Skeletal muscle satellite cell (primary cell): Measurements from ENCODE around the gene AKR1E2.

Experiments used
- H3K27me3 ChIP-seq: 2 replicates; pipeline ENCODE4 v1.7.0; 2013; ENCODE audit warnings: low read length; ENCODE audit not compliant: control insufficient read depth, insufficient read depth
- H3K36me3 ChIP-seq: 2 replicates; pipeline ENCODE4 v1.7.0; 2013; ENCODE audit warnings: mild to moderate bottlenecking, control low read depth, low read length; ENCODE audit not compliant: insufficient read depth
- H3K4me1 ChIP-seq: 2 replicates; pipeline ENCODE4 v1.7.0; 2013; ENCODE audit warnings: low read length; ENCODE audit not compliant: control insufficient read depth, insufficient read depth
- H3K4me2 ChIP-seq: 2 replicates; pipeline ENCODE4 v1.7.0; 2013; ENCODE audit warnings: mild to moderate bottlenecking, low read length
- H3K4me3 ChIP-seq: 2 replicates; pipeline ENCODE4 v1.7.0; 2013; ENCODE audit warnings: low read length
- H3K9ac ChIP-seq: 2 replicates; pipeline ENCODE4 v1.7.0; 2013; ENCODE audit warnings: mild to moderate bottlenecking, low read depth, low read length, moderate library complexity
- H3K9me3 ChIP-seq: replicated peaks from 2 replicates; pipeline ENCODE4 v1.7.0; 2013; ENCODE audit warnings: mild to moderate bottlenecking, control low read depth, low read length

The AKR1E2 gene

DNA sequence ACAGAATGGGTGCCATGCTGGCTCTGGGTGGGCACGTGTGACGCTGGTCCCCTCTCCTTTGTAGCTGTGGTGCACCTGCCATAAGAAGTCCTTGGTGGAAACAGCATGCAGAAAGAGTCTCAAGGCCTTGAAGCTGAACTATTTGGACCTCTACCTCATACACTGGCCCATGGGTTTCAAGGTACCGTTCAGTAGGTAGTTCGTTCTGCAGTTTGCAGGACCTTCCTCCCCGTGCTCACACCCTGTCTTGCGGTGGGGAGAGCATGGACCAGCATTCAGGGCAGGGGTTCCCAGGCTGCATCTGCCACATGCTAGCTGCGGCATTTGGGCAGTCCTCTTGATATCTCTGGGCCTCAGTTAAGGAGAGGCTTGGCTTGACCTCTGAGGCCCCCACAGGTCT, 7.3 kb downstream of the AKR1E2 start:
- no peak overlapping the region for H3K4me2 ChIP-seq
- H3K4me1 ChIP-seq: peaks cover 7% of the 10 kb centered on the region
- no peaks in the 10 kb centered on the region for H3K27me3 ChIP-seq
- no peaks in the 10 kb centered on the region for H3K36me3 ChIP-seq
- H3K4me3 ChIP-seq: no peak overlapping the region
- H3K9ac ChIP-seq: no peak overlapping the region
- no peaks in the 10 kb centered on the region for H3K9me3 ChIP-seq

GRCh38 chr10:4834898-4835405, 8.9 kb downstream of the AKR1E2 start:
- H3K4me1 ChIP-seq: no peaks in the 10 kb centered on the region
- no peak overlapping the region for H3K4me3 ChIP-seq
- no peak overlapping the region for H3K4me2 ChIP-seq
- no peak overlapping the region for H3K9ac ChIP-seq
- H3K27me3 ChIP-seq: no peaks in the 10 kb centered on the region
- H3K9me3 ChIP-seq: no peaks in the 10 kb centered on the region
- no peaks in the 10 kb centered on the region for H3K36me3 ChIP-seq

DNA sequence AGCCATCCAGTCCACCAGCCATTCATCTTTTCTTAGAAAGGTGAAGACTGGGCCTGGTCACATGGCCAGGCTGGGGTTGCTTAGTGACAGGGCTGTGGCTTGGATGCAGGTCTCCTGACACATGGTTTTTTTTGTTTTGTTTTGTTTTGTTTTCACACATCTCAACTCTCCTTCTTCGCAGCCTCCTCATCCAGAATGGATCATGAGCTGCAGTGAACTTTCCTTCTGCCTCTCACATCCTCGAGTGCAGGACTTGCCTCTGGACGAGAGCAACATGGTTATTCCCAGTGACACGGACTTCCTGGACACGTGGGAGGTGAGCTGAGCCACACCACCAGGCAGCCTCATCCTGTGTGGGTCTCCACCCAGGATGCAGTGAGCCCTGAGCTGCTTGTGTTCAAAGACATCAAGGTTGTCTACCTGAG, 9.5 kb downstream of the AKR1E2 start:
- H3K4me3 ChIP-seq: no peak overlapping the region
- H3K9me3 ChIP-seq: no peaks in the 10 kb centered on the region
- H3K27me3 ChIP-seq: no peaks in the 10 kb centered on the region
- H3K9ac ChIP-seq: no peak overlapping the region
- H3K36me3 ChIP-seq: no peaks in the 10 kb centered on the region
- no peaks in the 10 kb centered on the region for H3K4me1 ChIP-seq
- H3K4me2 ChIP-seq: no peak overlapping the region

DNA sequence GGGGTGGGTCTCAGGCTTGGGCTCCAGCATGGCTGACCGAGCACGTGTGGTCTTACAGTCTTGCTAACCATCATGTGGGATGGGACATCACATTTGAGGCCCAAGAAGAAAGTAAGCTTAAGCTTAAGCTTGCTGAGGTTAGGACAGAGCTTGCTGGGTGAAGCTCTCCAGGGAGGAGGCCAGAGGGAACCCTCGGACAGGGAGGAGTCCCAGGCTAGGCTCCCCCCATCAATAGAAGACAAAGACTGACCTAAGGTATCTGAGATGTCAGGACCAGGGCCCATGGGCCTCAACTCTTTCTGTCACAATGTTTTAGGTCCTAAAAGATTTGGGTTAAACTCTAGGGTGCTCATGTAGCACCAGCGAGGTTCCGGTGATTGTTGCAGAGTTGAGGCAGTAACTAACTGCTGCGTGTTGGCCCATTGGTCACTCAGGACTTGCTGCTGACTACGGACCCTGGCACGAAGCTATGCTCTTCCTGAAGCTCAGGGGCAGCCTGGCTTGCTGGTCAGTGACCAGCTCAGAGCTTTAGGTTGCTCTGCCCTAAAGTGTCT, 10.5 kb downstream of the AKR1E2 start:
- no peaks in the 10 kb centered on the region for H3K36me3 ChIP-seq
- no peaks in the 10 kb centered on the region for H3K9me3 ChIP-seq
- H3K4me3 ChIP-seq: no peak overlapping the region
- no peaks in the 10 kb centered on the region for H3K4me1 ChIP-seq
- no peaks in the 10 kb centered on the region for H3K27me3 ChIP-seq
- no peak overlapping the region for H3K9ac ChIP-seq
- no peak overlapping the region for H3K4me2 ChIP-seq

GRCh38 chr10:4837551-4837950, 11.5 kb downstream of the AKR1E2 start:
- H3K4me2 ChIP-seq: no peak overlapping the region
- H3K4me1 ChIP-seq: no peaks in the 10 kb centered on the region
- H3K9me3 ChIP-seq: no peaks in the 10 kb centered on the region
- no peak overlapping the region for H3K4me3 ChIP-seq
- no peaks in the 10 kb centered on the region for H3K36me3 ChIP-seq
- no peaks in the 10 kb centered on the region for H3K27me3 ChIP-seq
- no peak overlapping the region for H3K9ac ChIP-seq

- Histone ChIP-seq H3K4me3 (no peak overlapping the region), H3K4me1 (no peaks in the 10 kb centered on the region), H3K9me3 (no peaks in the 10 kb centered on the region), H3K36me3 (no peaks in the 10 kb centered on the region), H3K4me2 (no peak overlapping the region), H3K27me3 (no peaks in the 10 kb centered on the region), H3K9ac (no peak overlapping the region)
Measured at GRCh38 chr10:4838743-4839142, 12.7 kb downstream of the AKR1E2 start.

DNA sequence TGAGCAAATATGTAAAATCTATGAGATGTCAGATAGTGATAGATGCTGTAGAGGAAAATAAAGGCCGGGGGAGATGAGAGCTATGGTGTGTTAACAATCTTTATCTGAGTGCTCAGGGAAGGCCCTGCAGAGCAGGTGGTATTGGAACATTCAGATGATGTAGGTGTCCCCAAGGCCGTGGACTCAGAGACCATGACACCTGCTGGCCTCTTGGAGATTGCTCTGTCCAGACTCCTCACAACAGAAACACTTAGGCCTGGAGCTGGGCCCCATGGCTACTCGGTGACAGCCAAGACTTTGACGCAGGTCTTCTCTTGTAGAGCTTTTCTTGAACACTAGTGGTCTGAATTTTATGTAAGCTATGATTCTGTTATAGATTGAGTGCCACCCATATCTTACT, 13.3 kb downstream of the AKR1E2 start:
- Histone ChIP-seq H3K9ac (no peak overlapping the region), H3K4me3 (no peak overlapping the region), H3K9me3 (no peaks in the 10 kb centered on the region), H3K27me3 (no peaks in the 10 kb centered on the region), H3K4me1 (no peaks in the 10 kb centered on the region), H3K4me2 (no peak overlapping the region), H3K36me3 (no peaks in the 10 kb centered on the region)

GRCh38 chr10:4840151-4840550, 14.1 kb downstream of the AKR1E2 start:
- Histone ChIP-seq H3K9ac (no peak overlapping the region), H3K4me3 (no peak overlapping the region), H3K9me3 (no peaks in the 10 kb centered on the region), H3K27me3 (no peaks in the 10 kb centered on the region), H3K4me1 (no peaks in the 10 kb centered on the region), H3K36me3 (no peaks in the 10 kb centered on the region), H3K4me2 (no peak overlapping the region)

DNA sequence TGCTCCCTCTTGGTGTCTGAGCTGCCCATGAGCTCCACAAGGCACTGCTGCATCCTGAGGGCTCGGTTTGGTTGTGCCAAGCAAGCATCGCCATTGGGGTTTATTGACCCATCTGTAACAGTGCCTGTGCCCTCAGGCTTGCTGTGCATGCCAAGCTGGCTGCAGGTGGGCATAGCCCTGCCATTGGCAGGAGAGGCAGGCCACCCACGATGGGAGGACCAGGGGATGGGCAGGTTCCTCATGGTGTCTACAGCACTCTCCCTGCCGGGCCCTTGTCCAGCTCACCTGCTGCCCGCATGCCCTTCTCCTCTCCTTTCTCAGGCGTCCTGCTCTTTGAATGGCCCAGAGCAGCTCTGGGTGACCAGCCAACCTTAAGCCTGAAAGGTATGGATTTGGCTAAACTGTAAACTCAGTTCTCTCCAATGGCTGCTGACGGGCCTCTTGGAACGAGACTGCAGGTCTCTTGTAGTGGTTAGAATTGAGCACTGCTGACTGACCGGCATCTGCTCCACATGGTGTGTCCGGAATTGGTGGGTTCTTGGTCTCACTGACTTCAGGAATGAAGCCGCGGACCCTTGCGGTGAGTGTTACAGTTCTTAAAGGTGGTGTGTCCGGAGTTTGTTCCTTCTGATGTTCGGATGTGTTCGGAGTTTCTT, 17.6 kb downstream of the AKR1E2 start:
- H3K27me3 ChIP-seq: no peaks in the 10 kb centered on the region
- H3K4me2 ChIP-seq: no peak overlapping the region
- no peaks in the 10 kb centered on the region for H3K9me3 ChIP-seq
- H3K4me1 ChIP-seq: peaks cover 15% of the 10 kb centered on the region
- H3K9ac ChIP-seq: no peak overlapping the region
- no peaks in the 10 kb centered on the region for H3K36me3 ChIP-seq
- no peak overlapping the region for H3K4me3 ChIP-seq

DNA sequence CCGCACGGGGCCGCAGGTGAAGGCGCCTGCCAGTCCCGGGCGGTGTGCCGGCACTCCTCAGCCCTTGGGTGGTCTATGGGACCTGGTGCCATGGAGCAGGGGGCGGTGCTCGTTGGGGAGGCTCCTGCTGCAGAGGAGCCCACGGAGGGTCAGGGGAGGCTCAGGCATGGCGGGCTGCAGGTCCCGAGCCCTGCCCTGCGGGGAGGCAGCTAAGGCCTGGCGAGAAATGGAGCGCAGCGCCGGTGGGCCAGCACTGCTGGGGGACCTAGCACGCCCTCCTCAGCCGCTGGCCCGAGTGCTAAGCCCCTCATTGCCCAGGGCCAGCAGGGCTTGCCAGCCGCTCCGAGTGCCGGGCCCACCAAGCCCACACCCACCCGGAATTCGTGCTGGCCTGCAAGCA, 18.9 kb downstream of the AKR1E2 start:
- Histone ChIP-seq H3K36me3 (no peaks in the 10 kb centered on the region), H3K4me2 (no peak overlapping the region), H3K4me1 (peaks cover 20% of the 10 kb centered on the region), H3K9me3 (no peaks in the 10 kb centered on the region), H3K4me3 (no peak overlapping the region), H3K27me3 (no peaks in the 10 kb centered on the region), H3K9ac (no peak overlapping the region)

DNA sequence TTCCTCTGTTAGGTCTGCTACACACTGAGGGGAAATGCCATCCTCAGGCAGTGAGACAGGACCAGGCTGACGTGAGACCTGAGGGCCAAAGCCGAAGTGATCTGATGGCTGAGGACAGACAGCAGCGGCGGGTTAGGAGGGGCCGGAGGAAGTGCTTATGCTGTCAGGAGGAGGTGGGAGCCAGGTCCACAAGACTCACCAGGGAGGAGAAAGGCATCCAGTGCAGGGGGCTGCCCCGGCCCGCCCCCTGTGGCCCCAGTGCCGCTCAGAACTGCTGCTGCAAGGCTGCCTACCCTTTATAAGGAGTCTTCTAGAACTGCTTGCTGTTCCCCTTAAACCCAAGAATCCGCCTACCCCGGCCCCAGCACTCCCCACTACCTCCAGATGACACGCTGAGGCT, 19.8 kb downstream of the AKR1E2 start:
- Histone ChIP-seq H3K4me1 (peaks cover 29% of the 10 kb centered on the region), H3K4me3 (no peak overlapping the region), H3K9ac (no peak overlapping the region), H3K27me3 (no peaks in the 10 kb centered on the region), H3K4me2 (no peak overlapping the region), H3K9me3 (no peaks in the 10 kb centered on the region), H3K36me3 (no peaks in the 10 kb centered on the region)

DNA sequence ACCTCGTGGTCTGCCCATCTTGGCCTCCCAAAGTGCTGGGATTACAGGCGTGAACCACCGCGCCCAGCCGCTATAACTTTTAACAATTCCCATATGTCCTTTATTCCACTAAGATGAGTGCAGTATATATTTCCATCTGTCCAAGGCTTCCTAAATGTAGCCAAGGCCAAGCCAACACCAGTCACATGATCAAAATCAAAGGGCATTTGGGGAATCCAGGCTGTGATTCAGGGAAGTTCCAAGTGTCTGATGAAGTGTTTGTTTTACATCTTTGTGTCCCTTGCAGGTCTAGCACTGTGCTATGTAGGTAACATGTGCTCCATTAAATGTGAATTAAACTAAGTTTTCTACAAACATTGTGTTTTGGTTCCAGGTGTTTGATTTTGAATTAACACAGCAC, 20.8 kb downstream of the AKR1E2 start:
- no peak overlapping the region for H3K4me2 ChIP-seq
- H3K4me3 ChIP-seq: no peak overlapping the region
- H3K9me3 ChIP-seq: no peaks in the 10 kb centered on the region
- H3K4me1 ChIP-seq: peaks cover 31% of the 10 kb centered on the region
- H3K9ac ChIP-seq: no peak overlapping the region
- H3K36me3 ChIP-seq: no peaks in the 10 kb centered on the region
- no peaks in the 10 kb centered on the region for H3K27me3 ChIP-seq
